ENCODE measurements around the gene ZDHHC14. TPM values are rescaled to one million over a fixed set of nuclear protein-coding genes. Genes with fewer than 3 reads are reported as not detected.

The ZDHHC14 gene
- total RNA-seq, 4 donors from 2014 or later: 9.1 to 20.6 (median 12.5) TPM

DNA sequence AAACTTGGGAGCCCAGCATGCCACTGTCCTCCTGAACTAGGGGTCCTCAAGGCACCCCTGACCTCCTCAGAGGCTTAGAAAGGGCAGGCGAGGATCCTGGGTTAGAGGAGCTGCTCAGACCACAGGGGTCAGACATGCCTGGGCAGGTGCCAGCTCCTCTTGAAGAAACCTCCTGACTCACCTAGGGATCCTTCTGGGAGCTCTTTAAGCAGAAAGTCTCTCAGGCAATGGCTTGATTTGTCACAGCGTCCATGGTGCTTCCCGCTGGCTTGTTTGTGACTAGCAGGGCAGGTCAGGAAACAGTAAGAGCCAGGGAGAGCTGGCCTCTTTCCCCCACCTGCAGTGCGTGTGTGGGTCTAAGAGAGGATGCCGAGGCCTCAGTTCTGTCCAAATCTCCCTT lies 267.6 kb downstream of the ZDHHC14 start:
- Histone ChIP-seq H3K36me3 (peaks cover 0 to 3% (median 0%) of the 10 kb centered on the region in 3 donors), H3K4me3 (no peak overlapping the region), H3K27ac (no peak overlapping the region), H3K4me1 (no peaks in the 10 kb centered on the region), H3K27me3 (no peaks in the 10 kb centered on the region), H3K9me3 (no peaks in the 10 kb centered on the region)
- no peak for DNase-seq
- TF ChIP-seq, protein P1, sequence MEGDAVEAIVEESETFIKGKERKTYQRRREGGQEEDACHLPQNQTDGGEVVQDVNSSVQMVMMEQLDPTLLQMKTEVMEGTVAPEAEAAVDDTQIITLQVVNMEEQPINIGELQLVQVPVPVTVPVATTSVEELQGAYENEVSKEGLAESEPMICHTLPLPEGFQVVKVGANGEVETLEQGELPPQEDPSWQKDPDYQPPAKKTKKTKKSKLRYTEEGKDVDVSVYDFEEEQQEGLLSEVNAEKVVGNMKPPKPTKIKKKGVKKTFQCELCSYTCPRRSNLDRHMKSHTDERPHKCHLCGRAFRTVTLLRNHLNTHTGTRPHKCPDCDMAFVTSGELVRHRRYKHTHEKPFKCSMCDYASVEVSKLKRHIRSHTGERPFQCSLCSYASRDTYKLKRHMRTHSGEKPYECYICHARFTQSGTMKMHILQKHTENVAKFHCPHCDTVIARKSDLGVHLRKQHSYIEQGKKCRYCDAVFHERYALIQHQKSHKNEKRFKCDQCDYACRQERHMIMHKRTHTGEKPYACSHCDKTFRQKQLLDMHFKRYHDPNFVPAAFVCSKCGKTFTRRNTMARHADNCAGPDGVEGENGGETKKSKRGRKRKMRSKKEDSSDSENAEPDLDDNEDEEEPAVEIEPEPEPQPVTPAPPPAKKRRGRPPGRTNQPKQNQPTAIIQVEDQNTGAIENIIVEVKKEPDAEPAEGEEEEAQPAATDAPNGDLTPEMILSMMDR (IDR thresholded peaks at IDR 0.05): no peak
- no peak for TF ChIP-seq POLR2A (IDR thresholded peaks at IDR 0.05)

DNA sequence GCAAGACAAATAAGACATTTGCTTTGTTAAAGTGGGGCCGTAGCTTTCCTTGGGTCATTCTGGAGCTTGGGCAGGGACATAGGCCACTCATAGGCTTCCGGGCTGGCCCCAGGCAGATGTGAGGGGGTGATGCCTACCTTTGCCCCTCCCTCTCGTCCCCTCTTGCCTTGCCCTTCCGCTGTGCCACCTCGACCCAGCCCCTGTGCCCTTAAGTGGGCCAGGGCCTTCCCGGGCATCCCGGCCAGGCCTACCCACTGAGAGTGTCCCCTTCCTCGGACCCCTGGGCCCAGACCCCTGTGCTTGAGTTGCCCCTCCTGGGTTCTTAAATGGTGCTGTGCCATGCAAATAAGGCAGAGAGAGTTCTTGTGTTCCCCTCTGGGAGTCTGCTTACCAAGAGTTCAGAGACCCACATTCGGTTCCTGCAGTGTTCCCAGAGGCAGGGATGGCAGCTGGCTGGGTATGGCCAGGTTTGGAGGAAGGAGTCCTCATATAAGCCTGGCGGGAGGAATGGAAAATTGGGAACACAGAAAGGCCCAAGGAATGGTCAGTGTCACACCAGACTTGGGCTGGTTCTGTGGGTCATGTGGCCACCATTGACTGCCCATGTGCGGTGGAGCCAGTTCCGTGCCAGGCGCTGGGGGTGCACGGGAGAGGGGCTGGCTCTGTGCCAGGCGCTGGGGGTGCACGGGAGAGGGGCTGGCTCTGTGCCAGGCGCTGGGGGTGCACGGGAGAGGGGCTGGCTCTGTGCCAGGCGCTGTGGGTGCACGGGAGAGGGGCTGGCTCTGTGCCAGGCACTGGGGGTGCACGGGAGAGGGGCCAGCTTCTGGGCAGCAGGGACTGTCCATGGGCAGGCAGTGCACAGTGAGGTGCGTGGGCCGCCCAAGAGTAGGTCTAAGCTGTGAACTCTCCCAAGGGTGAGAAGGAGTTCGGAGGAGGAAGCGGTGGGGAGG lies 268.6 kb downstream of the ZDHHC14 start:
- no peaks in the 10 kb centered on the region for H3K4me1 ChIP-seq
- H3K36me3 ChIP-seq: peaks cover 0 to 8% (median 0%) of the 10 kb centered on the region in 3 donors
- H3K9me3 ChIP-seq: no peaks in the 10 kb centered on the region
- no peak overlapping the region for H3K27ac ChIP-seq
- TF ChIP-seq, protein P1 (IDR thresholded peaks at IDR 0.05): no peak
- TF ChIP-seq POLR2A (IDR thresholded peaks at IDR 0.05): no peak
- H3K4me3 ChIP-seq: no peak overlapping the region
- H3K27me3 ChIP-seq: no peaks in the 10 kb centered on the region
- DNase-seq: no peak

DNA sequence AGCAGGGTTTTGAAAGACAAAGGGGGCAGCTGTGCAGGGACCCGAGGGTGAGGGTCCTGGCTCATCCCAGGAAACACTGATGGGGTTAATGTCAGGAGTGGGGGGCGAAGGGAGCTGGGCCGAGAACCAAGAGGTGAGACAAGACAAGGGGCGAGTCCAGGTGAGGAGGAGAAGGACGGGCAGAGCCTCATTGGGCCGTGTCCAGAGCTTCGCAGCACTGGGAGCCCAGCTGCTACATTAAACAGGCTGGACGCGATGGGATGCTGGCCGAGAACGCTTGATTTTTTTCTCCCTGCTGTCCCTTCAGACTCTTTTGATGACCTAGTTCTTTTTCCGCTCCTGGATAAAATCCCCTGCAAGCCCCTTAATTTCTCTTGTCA lies 269.3 kb downstream of the ZDHHC14 start:
- Histone ChIP-seq H3K4me3 (no peak overlapping the region), H3K27ac (no peak overlapping the region), H3K36me3 (peaks cover 0 to 8% (median 0%) of the 10 kb centered on the region in 3 donors), H3K27me3 (no peaks in the 10 kb centered on the region), H3K9me3 (no peaks in the 10 kb centered on the region), H3K4me1 (no peaks in the 10 kb centered on the region)
- TF ChIP-seq, protein P1 (IDR thresholded peaks at IDR 0.05): no peak
- no peak for TF ChIP-seq POLR2A (IDR thresholded peaks at IDR 0.05)
- DNase-seq: no peak

DNA sequence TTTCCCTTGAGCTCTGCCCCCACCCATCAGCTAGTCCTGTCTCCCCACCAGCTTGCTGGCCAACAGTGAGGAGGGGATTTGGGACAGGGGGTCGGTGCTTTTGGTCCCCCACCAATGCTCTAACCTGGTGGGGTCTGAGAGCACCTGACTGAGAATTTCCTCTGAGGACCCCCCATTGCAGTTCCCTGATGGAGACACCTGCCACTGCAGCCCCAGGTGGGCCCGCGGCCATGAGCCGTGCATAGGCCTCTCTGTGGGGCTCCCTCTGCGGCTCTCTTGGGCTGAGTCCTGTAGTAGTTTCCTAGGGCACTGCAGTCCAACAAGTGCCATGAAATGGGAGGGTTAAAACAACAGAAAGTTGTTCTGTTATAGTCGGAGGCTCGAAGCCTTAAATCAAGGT lies 269.8 kb downstream of the ZDHHC14 start:
- no peaks in the 10 kb centered on the region for H3K9me3 ChIP-seq
- no peak for DNase-seq
- TF ChIP-seq, protein P1 (IDR thresholded peaks at IDR 0.05): no peak
- TF ChIP-seq POLR2A (IDR thresholded peaks at IDR 0.05): no peak
- H3K36me3 ChIP-seq: peaks cover 0 to 8% (median 0%) of the 10 kb centered on the region in 3 donors
- H3K4me1 ChIP-seq: no peaks in the 10 kb centered on the region
- no peak overlapping the region for H3K27ac ChIP-seq
- no peak overlapping the region for H3K4me3 ChIP-seq
- H3K27me3 ChIP-seq: no peaks in the 10 kb centered on the region

DNA sequence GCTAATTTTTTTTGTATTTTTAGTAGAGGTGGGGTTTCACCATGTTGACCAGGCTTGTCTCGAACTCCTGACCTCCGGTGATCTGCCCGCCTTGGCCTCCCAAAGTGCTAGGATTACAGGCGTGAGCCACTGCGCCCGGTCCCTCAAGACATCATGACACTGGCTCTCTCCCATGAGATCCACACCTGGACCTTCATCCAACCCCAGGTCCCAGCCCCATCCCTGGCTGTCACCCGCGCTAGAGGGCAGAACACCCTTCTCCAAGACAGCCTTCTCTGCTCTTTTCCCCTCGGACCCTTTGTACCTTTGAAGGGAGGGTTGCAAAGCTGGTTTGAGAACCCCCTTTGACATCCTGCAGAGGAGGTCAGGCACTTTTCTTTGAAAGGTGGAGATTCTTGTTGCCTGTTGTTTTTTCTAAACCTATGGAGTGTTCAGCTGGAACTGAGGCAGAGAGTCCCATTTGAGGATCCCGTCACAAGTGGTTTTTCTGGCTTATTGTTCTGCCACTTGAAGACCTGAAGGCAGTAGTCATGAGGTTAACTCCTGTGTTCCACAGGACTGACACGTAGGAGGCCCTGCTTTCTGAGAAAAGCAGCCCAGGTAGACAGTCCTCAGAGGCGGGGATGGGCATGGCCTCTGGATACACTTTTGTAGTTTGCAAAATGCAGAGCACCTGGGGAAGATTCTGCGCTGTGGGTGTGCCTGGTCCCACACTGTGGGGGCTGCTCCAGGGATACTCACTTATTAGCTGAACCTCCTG lies 270.9 kb downstream of the ZDHHC14 start:
- H3K27me3 ChIP-seq: no peaks in the 10 kb centered on the region
- no peaks in the 10 kb centered on the region for H3K9me3 ChIP-seq
- H3K4me3 ChIP-seq: no peak overlapping the region
- H3K36me3 ChIP-seq: peaks cover 0 to 10% (median 0%) of the 10 kb centered on the region in 3 donors
- no peak for DNase-seq
- H3K27ac ChIP-seq: no peak overlapping the region
- TF ChIP-seq, protein P1 (IDR thresholded peaks at IDR 0.05): no peak
- no peak for TF ChIP-seq POLR2A (IDR thresholded peaks at IDR 0.05)
- no peaks in the 10 kb centered on the region for H3K4me1 ChIP-seq

All from Peyer's patch (tissue), 4 donors.